Measurements from ENCODE around the gene CASP4. TPM values are rescaled to one million over a fixed set of nuclear protein-coding genes. Genes with fewer than 3 reads are reported as not detected.

The CASP4 gene
- total and polyA plus RNA-seq, 5 donors from 2014 or later: 108 to 137 (median 116) TPM

- H3K9me3 Mint-ChIP-seq: peaks cover 0 to 28% (median 3%) of the 10 kb centered on the region in 7 donors
- H3K27ac Mint-ChIP-seq: peak overlapping the region in 1 of 3 donors; percentile 51
- no peak overlapping the region for H3K4me3 Mint-ChIP-seq
- H3K36me3 Mint-ChIP-seq: peaks cover 7% of the 10 kb centered on the region
- Histone ChIP-seq H3K36me3 (ENCODE audit: control insufficient read depth, insufficient read depth, low read length) (no peaks in the 10 kb centered on the region), H3K27ac (ENCODE audit: insufficient read depth, low read length, poor library complexity, severe bottlenecking) (no peak overlapping the region), H3K27me3 (ENCODE audit: control insufficient read depth, insufficient read depth, low read length) (no peaks in the 10 kb centered on the region), H3K4me3 (ENCODE audit: low read depth, low read length) (no peak overlapping the region), H3K9me3 (ENCODE audit: control insufficient read depth in 2 of 2, low read length in 2 of 2) (peaks cover 0 to 9% of the 10 kb centered on the region in 2 experiments), H3K4me1 (ENCODE audit: control insufficient read depth, insufficient read depth, low read length, poor library complexity, severe bottlenecking) (no peaks in the 10 kb centered on the region)
- DNase-seq: no peak
- no peaks in the 10 kb centered on the region for H3K27me3 Mint-ChIP-seq
- peaks cover 3 to 29% (median 13%) of the 10 kb centered on the region in 4 donors for H3K4me1 Mint-ChIP-seq
- no peak for ATAC-seq (ENCODE audit: low read depth in 2 of 2)
These were observed 41.4 kb downstream of the CASP4 start for GRCh38 chr11:104926771-104927611.

- Mint-ChIP-seq H3K27me3 (no peaks in the 10 kb centered on the region), H3K36me3 (peaks cover 4% of the 10 kb centered on the region)
These were observed 42.5 kb downstream of the CASP4 start for GRCh38 chr11:104925850-104926249.

GRCh38 chr11:104918113-104918824 lies 50.1 kb downstream of the CASP4 start:
- Mint-ChIP-seq H3K27me3 (no peaks in the 10 kb centered on the region), H3K4me1 (peaks cover 10 to 60% (median 51%) of the 10 kb centered on the region in 4 donors), H3K9me3 (peaks cover 0 to 3% (median 0%) of the 10 kb centered on the region in 7 donors), H3K4me3 (peak overlapping the region; percentile 87 to 95 (median 92)), H3K36me3 (no peaks in the 10 kb centered on the region), H3K27ac (peak overlapping the region; percentile 88 to 98 (median 96))
- Histone ChIP-seq H3K36me3 (ENCODE audit: control insufficient read depth, insufficient read depth, low read length) (no peaks in the 10 kb centered on the region), H3K27ac (ENCODE audit: insufficient read depth, low read length, poor library complexity, severe bottlenecking) (peak overlapping the region; percentile 55), H3K27me3 (ENCODE audit: control insufficient read depth, insufficient read depth, low read length) (no peaks in the 10 kb centered on the region), H3K9me3 (ENCODE audit: control insufficient read depth in 2 of 2, low read length in 2 of 2) (no peaks in the 10 kb centered on the region), H3K4me3 (ENCODE audit: low read depth, low read length) (peak overlapping the region; percentile 95), H3K4me1 (ENCODE audit: control insufficient read depth, insufficient read depth, low read length, poor library complexity, severe bottlenecking) (peaks cover 39% of the 10 kb centered on the region)
- ATAC-seq (ENCODE audit: low read depth in 2 of 2): peak; percentile 75 to 80
- DNase-seq: peak in 2 of 3 donors; percentile 39 to 54

More at GRCh38 chr11:104925850-104926249, 42.5 kb downstream of the CASP4 start:
- DNase-seq: no peak
- Histone ChIP-seq H3K36me3 (ENCODE audit: control insufficient read depth, insufficient read depth, low read length) (no peaks in the 10 kb centered on the region), H3K4me1 (ENCODE audit: control insufficient read depth, insufficient read depth, low read length, poor library complexity, severe bottlenecking) (no peaks in the 10 kb centered on the region), H3K9me3 (ENCODE audit: control insufficient read depth in 2 of 2, low read length in 2 of 2) (peaks cover 0 to 9% of the 10 kb centered on the region in 2 experiments), H3K4me3 (ENCODE audit: low read depth, low read length) (no peak overlapping the region), H3K27ac (ENCODE audit: insufficient read depth, low read length, poor library complexity, severe bottlenecking) (no peak overlapping the region), H3K27me3 (ENCODE audit: control insufficient read depth, insufficient read depth, low read length) (no peaks in the 10 kb centered on the region)
- peak in 1 of 2 donors; percentile 40 for ATAC-seq (ENCODE audit: low read depth in 2 of 2)
- no peak overlapping the region for H3K4me3 Mint-ChIP-seq
- peaks cover 0 to 24% (median 10%) of the 10 kb centered on the region in 4 donors for H3K4me1 Mint-ChIP-seq
- peaks cover 0 to 24% (median 3%) of the 10 kb centered on the region in 7 donors for H3K9me3 Mint-ChIP-seq
- peak overlapping the region in 1 of 3 donors; percentile 51 for H3K27ac Mint-ChIP-seq

- no peaks in the 10 kb centered on the region for H3K27me3 ChIP-seq (ENCODE audit: control insufficient read depth, insufficient read depth, low read length)
- Mint-ChIP-seq H3K4me3 (peak overlapping the region; percentile 87 to 95 (median 92)), H3K4me1 (peaks cover 10 to 61% (median 53%) of the 10 kb centered on the region in 4 donors), H3K36me3 (no peaks in the 10 kb centered on the region), H3K27me3 (no peaks in the 10 kb centered on the region), H3K9me3 (no peaks in the 10 kb centered on the region), H3K27ac (peak overlapping the region; percentile 88 to 98 (median 96))
- peak overlapping the region; percentile 95 for H3K4me3 ChIP-seq (ENCODE audit: low read depth, low read length)
- H3K9me3 ChIP-seq (ENCODE audit: control insufficient read depth in 2 of 2, low read length in 2 of 2): no peaks in the 10 kb centered on the region
- DNase-seq (no peak), ATAC-seq (ENCODE audit: low read depth in 2 of 2) (peak; percentile 27 to 46)
- no peaks in the 10 kb centered on the region for H3K36me3 ChIP-seq (ENCODE audit: control insufficient read depth, insufficient read depth, low read length)
- H3K27ac ChIP-seq (ENCODE audit: insufficient read depth, low read length, poor library complexity, severe bottlenecking): peak overlapping the region; percentile 55
- peaks cover 39% of the 10 kb centered on the region for H3K4me1 ChIP-seq (ENCODE audit: control insufficient read depth, insufficient read depth, low read length, poor library complexity, severe bottlenecking)
These were observed 50.9 kb downstream of the CASP4 start for GRCh38 chr11:104917271-104918112.

- Mint-ChIP-seq H3K36me3 (no peaks in the 10 kb centered on the region), H3K9me3 (no peaks in the 10 kb centered on the region), H3K27me3 (no peaks in the 10 kb centered on the region), H3K4me3 (peak overlapping the region; percentile 87 to 95 (median 92)), H3K27ac (peak overlapping the region; percentile 74 to 98 (median 88)), H3K4me1 (peaks cover 16 to 61% (median 53%) of the 10 kb centered on the region in 4 donors)
- H3K27ac ChIP-seq (ENCODE audit: insufficient read depth, low read length, poor library complexity, severe bottlenecking): peak overlapping the region; percentile 41
- H3K4me1 ChIP-seq (ENCODE audit: control insufficient read depth, insufficient read depth, low read length, poor library complexity, severe bottlenecking): peaks cover 39% of the 10 kb centered on the region
- no peaks in the 10 kb centered on the region for H3K9me3 ChIP-seq (ENCODE audit: control insufficient read depth in 2 of 2, low read length in 2 of 2)
- ATAC-seq (ENCODE audit: low read depth in 2 of 2) (peak; percentile 46 to 49), DNase-seq (peak in 1 of 3 donors; percentile 17)
- H3K27me3 ChIP-seq (ENCODE audit: control insufficient read depth, insufficient read depth, low read length): no peaks in the 10 kb centered on the region
- no peaks in the 10 kb centered on the region for H3K36me3 ChIP-seq (ENCODE audit: control insufficient read depth, insufficient read depth, low read length)
- H3K4me3 ChIP-seq (ENCODE audit: low read depth, low read length): peak overlapping the region; percentile 95
These were observed 51.9 kb downstream of the CASP4 start for GRCh38 chr11:104916442-104916841.

GRCh38 chr11:104912102-104912501 lies 56.3 kb downstream of the CASP4 start:
- Histone ChIP-seq H3K27ac (ENCODE audit: insufficient read depth, low read length, poor library complexity, severe bottlenecking) (no peak overlapping the region), H3K27me3 (ENCODE audit: control insufficient read depth, insufficient read depth, low read length) (no peaks in the 10 kb centered on the region), H3K4me3 (ENCODE audit: low read depth, low read length) (no peak overlapping the region), H3K9me3 (ENCODE audit: control insufficient read depth in 2 of 2, low read length in 2 of 2) (no peaks in the 10 kb centered on the region), H3K36me3 (ENCODE audit: control insufficient read depth, insufficient read depth, low read length) (no peaks in the 10 kb centered on the region), H3K4me1 (ENCODE audit: control insufficient read depth, insufficient read depth, low read length, poor library complexity, severe bottlenecking) (peaks cover 34% of the 10 kb centered on the region)
- Mint-ChIP-seq H3K4me3 (no peak overlapping the region), H3K27ac (no peak overlapping the region), H3K36me3 (peaks cover 9% of the 10 kb centered on the region), H3K9me3 (no peaks in the 10 kb centered on the region), H3K4me1 (peaks cover 29 to 62% (median 47%) of the 10 kb centered on the region in 4 donors), H3K27me3 (no peaks in the 10 kb centered on the region)
- DNase-seq (no peak), ATAC-seq (ENCODE audit: low read depth in 2 of 2) (no peak)

GRCh38 chr11:104908186-104908531 lies 60.2 kb downstream of the CASP4 start:
- Histone ChIP-seq H3K27ac (ENCODE audit: insufficient read depth, low read length, poor library complexity, severe bottlenecking) (peak overlapping the region; percentile 14), H3K27me3 (ENCODE audit: control insufficient read depth, insufficient read depth, low read length) (no peaks in the 10 kb centered on the region)
- peak; percentile 12 to 36 for ATAC-seq (ENCODE audit: low read depth in 2 of 2)

More at GRCh38 chr11:104908186-104908531, 60.2 kb downstream of the CASP4 start:
- H3K4me1 ChIP-seq (ENCODE audit: control insufficient read depth, insufficient read depth, low read length, poor library complexity, severe bottlenecking): peaks cover 8% of the 10 kb centered on the region
- H3K27ac Mint-ChIP-seq: peak overlapping the region in 2 of 3 donors; percentile 26 to 68
- no peaks in the 10 kb centered on the region for H3K27me3 Mint-ChIP-seq
- H3K9me3 Mint-ChIP-seq: peaks cover 0 to 1% (median 0%) of the 10 kb centered on the region in 7 donors
- peak overlapping the region; percentile 35 for H3K4me3 ChIP-seq (ENCODE audit: low read depth, low read length)
- peaks cover 16 to 39% (median 18%) of the 10 kb centered on the region in 4 donors for H3K4me1 Mint-ChIP-seq
- DNase-seq: no peak
- H3K4me3 Mint-ChIP-seq: peak overlapping the region in 2 of 4 donors; percentile 5 to 77
- no peaks in the 10 kb centered on the region for H3K9me3 ChIP-seq (ENCODE audit: control insufficient read depth in 2 of 2, low read length in 2 of 2)
- H3K36me3 ChIP-seq (ENCODE audit: control insufficient read depth, insufficient read depth, low read length): peaks cover 4% of the 10 kb centered on the region
- peaks cover 33% of the 10 kb centered on the region for H3K36me3 Mint-ChIP-seq
